Adipocyte (in vitro differentiated cells): ENCODE results near the gene KLHDC7B.
A peak's percentile ranks its signal among the peaks of the same experiment; 100 is the strongest.
"Not testable (repeated sequence)": the region's sequence is repeated elsewhere in the genome, so short reads cannot be mapped to it uniquely, and the experiment has no call there.

ENCODE experiments used
- DNase-seq: peaks from one replicate; pipeline ENCODE4 v3.0.0-alpha.2; 2015; ENCODE audit warnings: low read depth
- H3K27me3 ChIP-seq: replicated peaks from 2 replicates; pipeline ENCODE4 v1.7.0; 2013; ENCODE audit warnings: mild to moderate bottlenecking, low read length, moderate library complexity; ENCODE audit not compliant: control insufficient read depth, insufficient read depth
- H3K36me3 ChIP-seq: 2 replicates; pipeline ENCODE4 v1.7.0; 2013; ENCODE audit warnings: low read length, mild to moderate bottlenecking, moderate library complexity; ENCODE audit not compliant: control insufficient read depth, insufficient read depth, severe bottlenecking
- H3K4me1 ChIP-seq: 2 replicates; pipeline ENCODE4 v1.7.0; 2013; ENCODE audit warnings: mild to moderate bottlenecking, low read length, moderate library complexity; ENCODE audit not compliant: control insufficient read depth, insufficient read depth
- H3K4me3 ChIP-seq: 2 replicates; pipeline ENCODE4 v1.7.0; 2013; ENCODE audit warnings: mild to moderate bottlenecking, low read length, moderate library complexity
- H3K9ac ChIP-seq: 2 replicates; pipeline ENCODE4 v1.7.0; 2013; ENCODE audit warnings: mild to moderate bottlenecking, low read length, moderate library complexity
- H3K9me3 ChIP-seq: 2 replicates; pipeline ENCODE4 v1.7.0; 2013; ENCODE audit warnings: mild to moderate bottlenecking, low read length, moderate library complexity; ENCODE audit not compliant: control insufficient read depth

Gene KLHDC7B

DNA sequence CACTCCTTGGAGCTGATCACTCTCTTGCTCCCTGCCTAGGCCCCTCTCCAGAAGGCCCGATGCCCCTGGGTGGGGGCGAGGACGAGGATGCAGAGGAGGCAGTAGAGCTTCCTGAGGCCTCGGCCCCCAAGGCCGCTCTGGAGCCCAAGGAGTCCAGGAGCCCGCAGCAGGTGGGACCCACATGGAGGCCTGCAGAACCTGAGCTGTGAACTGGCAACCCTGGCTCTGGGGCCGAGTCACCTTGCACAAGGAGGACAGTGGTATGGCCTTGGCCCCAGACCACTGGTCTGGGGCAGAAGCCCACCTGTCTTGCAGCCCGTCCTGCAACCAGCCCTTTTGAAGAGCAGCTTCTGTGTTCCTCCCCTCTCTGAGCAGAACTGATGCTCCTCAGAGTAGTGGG lies 26.5 kb upstream of the KLHDC7B start:
- Histone ChIP-seq H3K4me3 (no peak overlapping the region), H3K4me1 (peaks cover 4% of the 10 kb centered on the region), H3K27me3 (no peaks in the 10 kb centered on the region), H3K9ac (no peak overlapping the region), H3K9me3 (no peaks in the 10 kb centered on the region), H3K36me3 (peaks cover 46% of the 10 kb centered on the region)
- DNase-seq, result no peak

- H3K4me3 ChIP-seq, H3K9ac ChIP-seq, H3K9me3 ChIP-seq, DNase-seq, H3K27me3 ChIP-seq: not testable (repeated sequence)
- peaks cover 46% of the 10 kb centered on the region for H3K36me3 ChIP-seq
- H3K4me1 ChIP-seq, result peaks cover 10% of the 10 kb centered on the region
These were observed 25.5 kb upstream of the KLHDC7B start for GRCh38 chr22:50520184-50520583.

DNA sequence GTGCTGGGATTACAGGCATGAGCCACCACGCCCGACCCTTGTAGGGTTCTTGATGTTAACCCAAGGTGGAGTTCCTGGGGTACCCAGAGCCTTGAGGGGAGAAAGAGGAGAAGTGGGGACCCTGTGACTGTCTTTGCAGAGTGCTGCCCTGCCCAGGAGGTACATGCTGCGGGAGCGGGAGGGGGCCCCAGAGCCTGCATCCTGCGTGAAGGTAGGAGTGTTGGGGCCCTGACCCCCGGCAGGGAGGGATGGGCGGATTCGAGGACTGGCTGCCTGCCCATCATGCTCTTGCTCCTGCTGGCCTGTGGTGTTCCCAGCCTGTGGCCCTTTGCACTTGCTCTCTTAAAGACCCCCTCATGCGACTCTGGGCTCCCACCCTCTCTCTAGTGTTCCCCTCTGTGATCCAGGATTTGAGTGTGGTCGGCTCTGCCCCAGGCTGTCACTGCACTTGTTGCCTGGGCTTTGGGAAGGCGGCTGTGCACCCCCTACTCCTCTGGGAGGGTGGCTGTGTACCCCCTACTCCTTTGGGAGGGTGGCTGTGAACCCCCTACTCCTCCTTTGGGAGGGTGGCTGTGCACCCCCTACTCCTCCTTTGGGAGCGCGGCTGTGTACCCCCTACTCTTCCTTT lies 24.8 kb upstream of the KLHDC7B start:
- Histone ChIP-seq H3K9ac (no peak overlapping the region), H3K4me1 (peaks cover 10% of the 10 kb centered on the region), H3K36me3 (peaks cover 46% of the 10 kb centered on the region), H3K27me3 (no peaks in the 10 kb centered on the region), H3K9me3 (no peaks in the 10 kb centered on the region), H3K4me3 (no peak overlapping the region)
- no peak for DNase-seq

- Histone ChIP-seq H3K9ac (no peak overlapping the region), H3K36me3 (peaks cover 42% of the 10 kb centered on the region), H3K27me3 (no peaks in the 10 kb centered on the region), H3K9me3 (no peaks in the 10 kb centered on the region), H3K4me1 (peaks cover 12% of the 10 kb centered on the region), H3K4me3 (no peak overlapping the region)
- DNase-seq, result no peak
These were observed 24.0 kb upstream of the KLHDC7B start for GRCh38 chr22:50521710-50522109.

GRCh38 chr22:50522208-50522805 lies 23.4 kb upstream of the KLHDC7B start:
- peaks cover 39% of the 10 kb centered on the region for H3K36me3 ChIP-seq
- no peaks in the 10 kb centered on the region for H3K27me3 ChIP-seq
- H3K4me1 ChIP-seq, result peaks cover 18% of the 10 kb centered on the region
- H3K9ac ChIP-seq, result no peak overlapping the region
- H3K4me3 ChIP-seq, result no peak overlapping the region
- DNase-seq, result no peak
- no peaks in the 10 kb centered on the region for H3K9me3 ChIP-seq

GRCh38 chr22:50522806-50523438 lies 22.8 kb upstream of the KLHDC7B start:
- Histone ChIP-seq H3K9me3 (no peaks in the 10 kb centered on the region), H3K9ac (no peak overlapping the region), H3K36me3 (peaks cover 39% of the 10 kb centered on the region), H3K4me3 (no peak overlapping the region), H3K27me3 (no peaks in the 10 kb centered on the region), H3K4me1 (peaks cover 21% of the 10 kb centered on the region)
- DNase-seq, result no peak

- Histone ChIP-seq H3K9ac (no peak overlapping the region), H3K36me3 (peaks cover 39% of the 10 kb centered on the region), H3K4me3 (no peak overlapping the region), H3K27me3 (no peaks in the 10 kb centered on the region), H3K4me1 (peaks cover 21% of the 10 kb centered on the region), H3K9me3 (no peaks in the 10 kb centered on the region)
- DNase-seq, result no peak
These were observed 22.3 kb upstream of the KLHDC7B start for GRCh38 chr22:50523458-50523805.

GRCh38 chr22:50523806-50524675 lies 21.7 kb upstream of the KLHDC7B start:
- H3K9ac ChIP-seq, result peak overlapping the region; percentile 90
- H3K27me3 ChIP-seq, result no peaks in the 10 kb centered on the region
- peaks cover 33% of the 10 kb centered on the region for H3K36me3 ChIP-seq
- H3K4me3 ChIP-seq, result peak overlapping the region; percentile 87
- H3K4me1 ChIP-seq, result peaks cover 22% of the 10 kb centered on the region
- no peak for DNase-seq
- H3K9me3 ChIP-seq, result no peaks in the 10 kb centered on the region

GRCh38 chr22:50524676-50525103 lies 21.0 kb upstream of the KLHDC7B start:
- Histone ChIP-seq H3K9ac (peak overlapping the region; percentile 90), H3K9me3 (no peaks in the 10 kb centered on the region), H3K4me3 (peak overlapping the region; percentile 87), H3K27me3 (no peaks in the 10 kb centered on the region), H3K36me3 (peaks cover 28% of the 10 kb centered on the region), H3K4me1 (peaks cover 25% of the 10 kb centered on the region)
- DNase-seq, result no peak

GRCh38 chr22:50525104-50525857 lies 20.4 kb upstream of the KLHDC7B start, which contains the start of gene SCO2:
SCO2 (minus strand) TSS chr22:50525598; CDS start chr22:50524411, 1,187 bp downstream.
- peaks cover 28% of the 10 kb centered on the region for H3K36me3 ChIP-seq
- H3K27me3 ChIP-seq, result no peaks in the 10 kb centered on the region
- H3K9ac ChIP-seq, result peak within 1 kb of the TSS; percentile 90
- peak within 1 kb of the TSS; percentile 87 for H3K4me3 ChIP-seq
- peaks cover 25% of the 10 kb centered on the region for H3K4me1 ChIP-seq
- H3K9me3 ChIP-seq, result no peaks in the 10 kb centered on the region
- DNase-seq, result peak; percentile 98
